NAMALWA (cell line): ENCODE measurements around the gene IGFN1.
"Not testable (repeated sequence)": the region's sequence is repeated elsewhere in the genome, so short reads cannot be mapped to it uniquely, and the experiment has no call there.

Experiments used
- DNase-seq: peaks from one replicate; pipeline ENCODE4 v3.0.0-alpha.2; 2015; ENCODE audit warnings: low spot score

The IGFN1 gene

GRCh38 chr1:201250326-201251011, 59.8 kb downstream of the IGFN1 start:
- no peak for DNase-seq

GRCh38 chr1:201251411-201251810, 60.8 kb downstream of the IGFN1 start:
- no peak for DNase-seq

- no peak for DNase-seq
Measured at GRCh38 chr1:201251851-201252430, 61.3 kb downstream of the IGFN1 start.

GRCh38 chr1:201252944-201253371, 62.3 kb downstream of the IGFN1 start:
- no peak for DNase-seq

GRCh38 chr1:201253411-201253810, 62.8 kb downstream of the IGFN1 start:
- no peak for DNase-seq

GRCh38 chr1:201253906-201254624, 63.4 kb downstream of the IGFN1 start:
- DNase-seq: no peak

GRCh38 chr1:201254625-201255478, 64.2 kb downstream of the IGFN1 start:
- DNase-seq: peak; percentile 65

- DNase-seq: no peak
Measured at GRCh38 chr1:201255479-201256362, 65.1 kb downstream of the IGFN1 start.

GRCh38 chr1:201258132-201258531, 67.5 kb downstream of the IGFN1 start:
- DNase-seq: not testable (repeated sequence)

- no peak for DNase-seq
Measured at GRCh38 chr1:201258763-201259230, 68.2 kb downstream of the IGFN1 start.

- DNase-seq: no peak
Measured at GRCh38 chr1:201259476-201260235, 69.0 kb downstream of the IGFN1 start.

GRCh38 chr1:201260236-201260590, 69.6 kb downstream of the IGFN1 start:
- DNase-seq: no peak

- DNase-seq: no peak
Measured at GRCh38 chr1:201260648-201261311, 70.2 kb downstream of the IGFN1 start.

- no peak for DNase-seq
Measured at GRCh38 chr1:201261771-201262547, 71.3 kb downstream of the IGFN1 start.

- DNase-seq: no peak
Measured at GRCh38 chr1:201262963-201263608, 72.5 kb downstream of the IGFN1 start.

GRCh38 chr1:201264072-201264471, 73.4 kb downstream of the IGFN1 start:
- DNase-seq: no peak

- no peak for DNase-seq
Measured at GRCh38 chr1:201264554-201264953, 73.9 kb downstream of the IGFN1 start.

GRCh38 chr1:201265756-201266155, 75.1 kb downstream of the IGFN1 start:
- no peak for DNase-seq

GRCh38 chr1:201266276-201266675, 75.7 kb downstream of the IGFN1 start:
- no peak for DNase-seq
